ENCODE data around the gene HRH1. TPM values are rescaled to one million over a fixed set of nuclear protein-coding genes. Genes with fewer than 3 reads are reported as not detected.
"Not testable (repeated sequence)": the region's sequence is repeated elsewhere in the genome, so short reads cannot be mapped to it uniquely, and the experiment has no call there.

The HRH1 gene
- total and polyA plus RNA-seq, 8 donors: 4.5 to 6.7 (median 5.0) TPM

GRCh38 chr3:11201251-11202019 is 47.1 kb downstream of the HRH1 start:
- peak overlapping the region in 1 of 2 donors; percentile 74 for H3K27ac ChIP-seq
- H3K4me3 ChIP-seq: no peak overlapping the region
- ATAC-seq (peak; percentile 42), DNase-seq (no peak)
- peaks cover 0 to 44% of the 10 kb centered on the region in 2 donors for H3K4me1 ChIP-seq
- intact Hi-C loops (cut with DNase I): no loop called here
- TF ChIP-seq, protein P1, sequence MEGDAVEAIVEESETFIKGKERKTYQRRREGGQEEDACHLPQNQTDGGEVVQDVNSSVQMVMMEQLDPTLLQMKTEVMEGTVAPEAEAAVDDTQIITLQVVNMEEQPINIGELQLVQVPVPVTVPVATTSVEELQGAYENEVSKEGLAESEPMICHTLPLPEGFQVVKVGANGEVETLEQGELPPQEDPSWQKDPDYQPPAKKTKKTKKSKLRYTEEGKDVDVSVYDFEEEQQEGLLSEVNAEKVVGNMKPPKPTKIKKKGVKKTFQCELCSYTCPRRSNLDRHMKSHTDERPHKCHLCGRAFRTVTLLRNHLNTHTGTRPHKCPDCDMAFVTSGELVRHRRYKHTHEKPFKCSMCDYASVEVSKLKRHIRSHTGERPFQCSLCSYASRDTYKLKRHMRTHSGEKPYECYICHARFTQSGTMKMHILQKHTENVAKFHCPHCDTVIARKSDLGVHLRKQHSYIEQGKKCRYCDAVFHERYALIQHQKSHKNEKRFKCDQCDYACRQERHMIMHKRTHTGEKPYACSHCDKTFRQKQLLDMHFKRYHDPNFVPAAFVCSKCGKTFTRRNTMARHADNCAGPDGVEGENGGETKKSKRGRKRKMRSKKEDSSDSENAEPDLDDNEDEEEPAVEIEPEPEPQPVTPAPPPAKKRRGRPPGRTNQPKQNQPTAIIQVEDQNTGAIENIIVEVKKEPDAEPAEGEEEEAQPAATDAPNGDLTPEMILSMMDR (IDR thresholded peaks at IDR 0.05): no peak
- H3K27me3 ChIP-seq: no peaks in the 10 kb centered on the region
- H3K9me3 ChIP-seq: no peaks in the 10 kb centered on the region
- H3K36me3 ChIP-seq: peaks cover 0 to 11% of the 10 kb centered on the region in 2 donors

DNA sequence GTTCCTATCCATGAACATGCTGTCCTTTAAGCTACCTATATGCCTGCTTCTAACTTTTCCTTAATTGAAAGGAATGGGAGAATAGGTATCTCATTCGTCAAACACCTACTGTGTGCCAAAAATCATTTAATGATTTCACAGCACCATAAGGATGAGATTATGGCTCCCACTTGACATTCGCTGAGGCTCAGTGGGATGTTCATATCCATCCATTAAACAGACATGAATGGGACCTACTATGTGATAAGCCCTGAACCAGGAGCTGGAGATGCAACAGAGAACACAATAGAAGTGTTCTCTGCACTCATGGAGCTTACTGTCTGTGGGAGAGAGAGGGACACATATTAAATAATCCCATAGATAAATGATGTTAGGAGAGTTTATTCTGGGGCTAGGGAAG is 49.7 kb downstream of the HRH1 start:
- DNase-seq (no peak), ATAC-seq (no peak)
- Histone ChIP-seq H3K36me3 (peaks cover 0 to 20% of the 10 kb centered on the region in 2 donors), H3K4me3 (no peak overlapping the region), H3K4me1 (peaks cover 0 to 39% of the 10 kb centered on the region in 2 donors), H3K27ac (no peak overlapping the region), H3K9me3 (no peaks in the 10 kb centered on the region), H3K27me3 (no peaks in the 10 kb centered on the region)
- intact Hi-C loops (cut with DNase I): no loop called here
- TF ChIP-seq, protein P1 (IDR thresholded peaks at IDR 0.05): no peak

GRCh38 chr3:11204697-11205348 is 50.5 kb downstream of the HRH1 start:
- Histone ChIP-seq H3K9me3 (no peaks in the 10 kb centered on the region), H3K4me3 (no peak overlapping the region), H3K4me1 (peaks cover 0 to 31% of the 10 kb centered on the region in 2 donors), H3K27ac (no peak overlapping the region), H3K27me3 (no peaks in the 10 kb centered on the region), H3K36me3 (peaks cover 0 to 28% of the 10 kb centered on the region in 2 donors)
- DNase-seq (no peak), ATAC-seq (no peak)
- TF ChIP-seq, protein P1 (IDR thresholded peaks at IDR 0.05): no peak
- intact Hi-C loops (cut with DNase I): no loop called here

DNA sequence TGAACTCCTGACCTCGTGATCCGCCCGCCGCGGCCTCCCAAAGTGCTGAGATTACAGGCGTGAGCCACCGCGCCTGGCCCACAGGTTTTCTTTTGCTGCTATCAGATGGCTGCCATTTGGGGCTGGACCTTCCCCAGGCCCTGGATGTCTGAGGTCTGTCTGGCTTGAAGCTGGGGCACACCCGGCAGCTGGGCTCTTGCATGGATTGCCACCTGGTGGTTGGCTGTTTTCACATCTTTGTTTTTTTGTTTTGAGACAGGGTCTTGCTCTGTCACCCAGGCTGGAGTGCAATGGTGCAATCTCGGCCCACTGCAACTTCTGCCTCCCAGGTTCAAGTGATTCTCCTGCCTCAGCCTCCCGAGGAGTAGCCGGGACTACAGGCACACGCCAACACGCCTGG is 51.6 kb downstream of the HRH1 start:
- DNase-seq; H3K4me3 ChIP-seq; H3K27ac ChIP-seq; ATAC-seq; intact Hi-C loops (cut with DNase I); H3K9me3 ChIP-seq; H3K27me3 ChIP-seq: not testable (repeated sequence)
- Histone ChIP-seq H3K4me1 (peaks cover 0 to 27% of the 10 kb centered on the region in 2 donors), H3K36me3 (peaks cover 0 to 35% of the 10 kb centered on the region in 2 donors)

GRCh38 chr3:11206316-11206715 is 52.0 kb downstream of the HRH1 start:
- TF ChIP-seq, protein P1 (IDR thresholded peaks at IDR 0.05): no peak
- H3K27ac ChIP-seq: peak overlapping the region in 1 of 2 donors; percentile 26
- H3K9me3 ChIP-seq: no peaks in the 10 kb centered on the region
- H3K36me3 ChIP-seq: peaks cover 0 to 35% of the 10 kb centered on the region in 2 donors
- peaks cover 0 to 22% of the 10 kb centered on the region in 2 donors for H3K4me1 ChIP-seq
- H3K27me3 ChIP-seq: no peaks in the 10 kb centered on the region
- intact Hi-C loops (cut with DNase I): no loop called here
- ATAC-seq (peak; percentile 74), DNase-seq (peak in 2 of 4 donors; percentile 76 to 82)
- H3K4me3 ChIP-seq: no peak overlapping the region
